Adrenal gland (tissue), 5 donors: ENCODE measurements around the gene SNX11.

Experiments
- POLR2A ChIP-seq, 2 donors: fragments of 450-650 bp; IDR thresholded peaks; one replicate each; pipeline ENCODE4 v1.6.1; 2017; ENCODE audit warnings: antibody characterized with exemption in 2 of 2, mild to moderate bottlenecking in 2 of 2, moderate library complexity in 1 of 2
- TF ChIP-seq, protein P1 (sequence below), 6 experiments: fragments of 450-650 bp in 4 of 6; fragments of 200-600 bp in 2 of 6; sonication (generic) in 1 of 6; IDR thresholded peaks; 1 replicate in 5 of 6; 2 replicates in 1 of 6; pipeline versions ENCODE4 v1.5.1 to v1.8.0; 2016 to 2021; ENCODE audit warnings: antibody characterized with exemption in 6 of 6, mild to moderate bottlenecking in 2 of 6, moderate library complexity in 1 of 6
- donor health status: DM: no; HTN: no; CAD: no.

DNA sequence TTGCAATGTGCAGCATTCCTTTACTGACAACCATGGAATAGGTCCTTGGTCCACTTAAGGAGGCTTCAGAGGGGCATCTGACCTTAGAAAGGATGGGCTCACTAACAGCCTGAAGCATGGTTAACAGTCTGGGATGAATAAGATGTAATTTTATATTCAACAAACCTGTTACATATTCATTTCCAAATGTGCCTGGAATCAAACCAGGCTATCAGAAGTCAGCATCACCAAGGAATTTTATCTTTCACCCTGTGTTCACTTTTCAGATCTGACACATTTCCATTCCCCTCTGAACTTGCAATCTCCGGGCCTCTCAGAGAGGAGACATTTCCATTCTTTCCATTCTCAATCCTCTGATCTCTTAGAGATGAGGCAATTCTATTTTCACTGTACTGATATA is 62.4 kb downstream of the SNX11 start:
- TF ChIP-seq, protein P1, sequence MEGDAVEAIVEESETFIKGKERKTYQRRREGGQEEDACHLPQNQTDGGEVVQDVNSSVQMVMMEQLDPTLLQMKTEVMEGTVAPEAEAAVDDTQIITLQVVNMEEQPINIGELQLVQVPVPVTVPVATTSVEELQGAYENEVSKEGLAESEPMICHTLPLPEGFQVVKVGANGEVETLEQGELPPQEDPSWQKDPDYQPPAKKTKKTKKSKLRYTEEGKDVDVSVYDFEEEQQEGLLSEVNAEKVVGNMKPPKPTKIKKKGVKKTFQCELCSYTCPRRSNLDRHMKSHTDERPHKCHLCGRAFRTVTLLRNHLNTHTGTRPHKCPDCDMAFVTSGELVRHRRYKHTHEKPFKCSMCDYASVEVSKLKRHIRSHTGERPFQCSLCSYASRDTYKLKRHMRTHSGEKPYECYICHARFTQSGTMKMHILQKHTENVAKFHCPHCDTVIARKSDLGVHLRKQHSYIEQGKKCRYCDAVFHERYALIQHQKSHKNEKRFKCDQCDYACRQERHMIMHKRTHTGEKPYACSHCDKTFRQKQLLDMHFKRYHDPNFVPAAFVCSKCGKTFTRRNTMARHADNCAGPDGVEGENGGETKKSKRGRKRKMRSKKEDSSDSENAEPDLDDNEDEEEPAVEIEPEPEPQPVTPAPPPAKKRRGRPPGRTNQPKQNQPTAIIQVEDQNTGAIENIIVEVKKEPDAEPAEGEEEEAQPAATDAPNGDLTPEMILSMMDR (IDR thresholded peaks at IDR 0.05): no peak
- TF ChIP-seq POLR2A (IDR thresholded peaks at IDR 0.05): no peak
